HG02759 (cell line): ENCODE results near the gene FABP3.
"Not testable (repeated sequence)": the region's sequence is repeated elsewhere in the genome, so short reads cannot be mapped to it uniquely, and the experiment has no call there.

Experiments used
- ATAC-seq: cut with Tn5 transposase; IDR thresholded peaks from one replicate; pipeline ENCODE4 v1.9.1; 2021; ENCODE audit warnings: mild to moderate bottlenecking, moderate library complexity; ENCODE audit not compliant: unreplicated experiment

The FABP3 gene

DNA sequence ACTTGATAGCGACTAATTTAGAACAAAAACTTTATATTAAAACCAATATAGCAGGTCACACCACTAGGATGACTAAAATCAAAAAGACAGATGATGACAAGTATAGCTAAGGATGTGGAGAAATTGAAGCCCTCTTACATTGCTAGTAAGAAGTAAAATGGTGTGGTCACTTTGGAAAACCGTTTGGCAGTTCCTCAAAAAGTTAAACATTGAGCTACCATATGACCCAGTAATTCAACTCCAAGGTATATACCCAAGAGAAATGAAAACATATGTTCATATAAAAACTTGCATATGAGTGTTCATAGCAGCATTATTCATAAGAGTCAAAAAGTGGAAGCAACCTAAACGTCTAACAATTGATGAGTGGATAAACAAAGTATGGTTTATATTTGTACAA, 27.1 kb upstream of the FABP3 start:
- no peak for ATAC-seq

DNA sequence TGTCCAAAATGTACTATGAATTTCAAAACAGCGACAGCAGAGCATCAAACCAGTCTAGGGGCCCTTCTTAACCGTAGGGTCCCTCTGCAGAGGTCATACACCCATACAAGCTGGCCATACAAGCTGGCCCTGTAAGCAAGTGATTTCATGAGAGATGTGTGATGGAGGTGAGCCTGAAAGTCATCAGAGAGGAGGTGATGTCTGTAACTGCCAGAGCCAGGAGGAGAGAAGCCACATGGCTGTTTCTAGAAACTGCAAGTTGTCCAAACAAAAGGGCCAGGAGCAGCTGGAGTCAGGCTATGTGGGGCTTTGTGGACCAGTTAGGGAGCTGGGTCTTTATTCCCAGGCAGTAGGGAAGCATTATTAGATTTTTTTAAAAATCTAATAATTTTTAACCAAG, 25.4 kb upstream of the FABP3 start:
- no peak for ATAC-seq

DNA sequence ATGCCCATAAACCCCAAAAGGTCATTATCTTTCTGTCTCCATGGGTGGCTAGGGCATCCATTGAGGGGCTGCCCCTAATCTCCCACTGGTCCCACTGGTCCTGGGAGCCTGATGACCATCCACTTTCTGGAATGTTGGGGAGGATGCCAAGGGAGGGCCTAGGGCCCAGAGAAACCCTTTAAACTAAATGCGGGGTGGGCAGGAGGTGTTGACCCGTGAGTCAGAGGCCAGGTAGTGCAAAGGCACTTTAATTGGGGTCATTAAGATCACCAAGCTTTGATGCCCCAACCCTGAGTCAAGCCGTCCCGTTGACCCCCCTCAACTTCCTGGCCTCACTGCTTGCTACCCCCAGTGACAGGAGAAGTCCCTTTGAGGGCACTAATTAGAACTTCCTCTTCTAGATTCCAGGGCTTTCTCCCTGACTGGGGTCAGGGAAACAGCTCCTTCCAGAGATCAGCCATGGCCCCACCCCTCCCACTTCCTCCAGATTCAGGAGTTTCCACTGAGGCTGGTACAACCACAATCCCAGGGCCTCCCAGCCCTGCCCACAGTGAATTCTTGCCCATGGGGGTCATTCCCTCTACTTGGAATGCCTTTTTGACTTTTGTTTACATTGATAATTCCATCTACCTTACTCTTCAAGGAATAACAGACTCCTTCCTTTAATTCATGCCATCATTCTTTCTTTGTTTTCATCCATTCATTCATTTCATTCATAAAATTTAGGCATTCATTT, 24.7 kb upstream of the FABP3 start:
- ATAC-seq = no peak

GRCh38 chr1:31396633-31397351, 23.9 kb upstream of the FABP3 start:
- ATAC-seq = no peak

GRCh38 chr1:31394584-31395193, 21.8 kb upstream of the FABP3 start:
- peak; percentile 74 for ATAC-seq

GRCh38 chr1:31393463-31393862, 20.6 kb upstream of the FABP3 start:
- no peak for ATAC-seq

GRCh38 chr1:31390071-31390470, 17.2 kb upstream of the FABP3 start:
- ATAC-seq = no peak

GRCh38 chr1:31389616-31390015, 16.7 kb upstream of the FABP3 start:
- no peak for ATAC-seq

GRCh38 chr1:31387612-31388011, 14.7 kb upstream of the FABP3 start:
- ATAC-seq = no peak

- ATAC-seq = not testable (repeated sequence)
Observed at GRCh38 chr1:31386576-31387243, 13.8 kb upstream of the FABP3 start.

- no peak for ATAC-seq
Observed at GRCh38 chr1:31383967-31384366, 11.1 kb upstream of the FABP3 start.

GRCh38 chr1:31382379-31382989, 9.6 kb upstream of the FABP3 start:
- ATAC-seq = no peak

DNA sequence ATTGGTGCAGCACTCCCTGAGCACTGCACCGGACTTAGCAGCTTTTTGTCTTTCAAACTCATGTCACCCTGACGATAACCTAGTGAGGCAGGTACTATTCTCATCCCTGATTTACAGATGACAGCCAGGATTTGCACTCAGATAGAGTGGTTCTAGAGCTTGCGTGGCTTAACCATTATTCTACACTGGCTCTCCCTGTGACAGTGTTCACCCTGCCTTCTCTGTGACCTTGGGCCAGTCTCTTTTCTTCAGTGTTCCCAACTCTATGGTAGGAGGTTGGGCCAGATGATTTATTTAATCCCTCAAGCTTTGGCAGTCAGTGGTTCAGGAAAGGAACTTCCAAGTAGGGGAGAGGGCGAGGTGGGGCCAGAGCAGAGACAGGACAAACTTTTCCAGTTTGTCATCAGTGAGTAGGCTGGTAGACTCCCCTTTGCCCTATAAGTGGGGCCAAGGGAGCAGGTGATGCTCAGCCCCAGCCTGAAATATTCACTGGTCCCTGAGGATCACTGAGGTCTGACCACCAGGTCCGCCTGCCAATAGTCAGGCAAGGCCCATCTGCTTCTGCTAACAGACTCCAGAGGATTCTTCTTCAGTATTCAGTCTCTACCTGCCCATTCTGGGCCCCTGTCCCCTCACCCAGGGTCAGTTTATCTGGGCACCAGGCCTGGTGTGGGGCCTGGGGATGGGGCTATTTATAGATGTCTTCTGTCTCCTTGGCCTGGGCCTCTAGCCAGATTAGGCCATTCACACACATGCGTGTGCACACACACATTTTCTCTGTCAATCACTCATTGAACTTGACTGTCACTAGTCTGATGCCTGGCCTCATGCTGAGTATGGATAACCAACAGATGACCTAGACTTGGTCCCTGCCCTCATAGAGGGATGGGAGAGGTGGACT, 8.8 kb upstream of the FABP3 start:
- no peak for ATAC-seq

DNA sequence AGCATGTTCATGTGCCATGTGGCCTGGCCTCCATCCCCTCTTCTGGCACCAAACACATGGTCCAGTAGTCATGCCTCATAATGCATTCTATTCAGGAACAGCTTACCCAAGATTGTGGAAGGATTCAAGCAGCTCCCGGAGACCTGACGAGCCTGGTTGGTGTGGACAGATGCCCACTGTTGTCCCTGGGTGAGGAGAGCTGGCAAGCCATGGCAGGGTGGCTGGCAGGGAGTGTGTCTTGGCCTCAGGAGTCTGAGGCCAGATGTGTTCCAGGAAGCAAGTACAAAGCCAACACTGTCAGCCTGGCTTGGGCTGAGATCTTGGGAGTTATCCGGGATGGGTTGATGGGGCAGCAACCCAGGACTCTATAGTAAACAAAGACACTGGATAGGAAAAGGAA, 7.3 kb upstream of the FABP3 start:
- no peak for ATAC-seq

- ATAC-seq = no peak
Observed at GRCh38 chr1:31378001-31378400, 5.1 kb upstream of the FABP3 start.

DNA sequence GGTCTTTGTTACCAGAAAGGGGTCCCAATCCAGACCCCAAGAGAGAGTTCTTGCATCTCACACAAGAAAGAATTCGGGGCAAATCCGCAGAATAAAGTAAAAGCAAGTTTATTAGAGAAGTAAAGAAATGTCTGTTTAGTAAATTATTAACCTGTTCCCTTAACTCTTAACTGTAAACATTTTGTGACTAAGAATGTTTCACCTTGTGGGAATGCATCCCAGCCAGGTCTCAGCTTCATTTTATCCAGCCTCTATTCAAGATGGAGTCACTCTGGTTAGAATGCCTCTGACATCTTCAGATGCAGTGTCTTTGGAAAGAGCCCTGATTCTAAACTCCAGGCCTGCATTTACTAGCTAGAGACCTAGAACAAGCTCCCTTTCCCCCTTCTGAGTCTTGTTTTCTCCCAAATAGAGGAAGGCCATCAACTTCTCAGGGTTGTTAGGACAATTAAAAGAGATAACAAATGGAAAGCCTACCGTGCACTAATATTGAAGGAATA, 4.5 kb upstream of the FABP3 start:
- ATAC-seq = no peak

- ATAC-seq = no peak
Observed at GRCh38 chr1:31376375-31377134, 3.7 kb upstream of the FABP3 start.

- no peak for ATAC-seq
Observed at GRCh38 chr1:31374511-31375196, 1.8 kb upstream of the FABP3 start.
